Fibroblast of gingiva (primary cell): Measurements from ENCODE around the gene TM9SF3.
"Not testable (repeated sequence)": the region's sequence is repeated elsewhere in the genome, so short reads cannot be mapped to it uniquely, and the experiment has no call there.

Experiments
- DNase-seq: peaks from one replicate; pipeline ENCODE4 v3.0.0-alpha.2; 2011; ENCODE audit warnings: low read depth

TM9SF3 gene

GRCh38 chr10:96600337-96600736 lies 13.5 kb upstream of the TM9SF3 start:
- DNase-seq: no peak

- no peak for DNase-seq
Observed at GRCh38 chr10:96598846-96599245, 12.0 kb upstream of the TM9SF3 start.

- DNase-seq: no peak
Observed at GRCh38 chr10:96596422-96597407, 9.9 kb upstream of the TM9SF3 start.

GRCh38 chr10:96595741-96596140 lies 8.9 kb upstream of the TM9SF3 start:
- no peak for DNase-seq

- no peak for DNase-seq
Observed at GRCh38 chr10:96591946-96592345, 5.1 kb upstream of the TM9SF3 start.

- DNase-seq: no peak
Observed at GRCh38 chr10:96588616-96589419, 2.0 kb upstream of the TM9SF3 start.

- no peak for DNase-seq
Observed at GRCh38 chr10:96588060-96588554, 1.3 kb upstream of the TM9SF3 start.

- peak; percentile 89 for DNase-seq
Observed at GRCh38 chr10:96587264-96588059, 650 bp upstream of the TM9SF3 start.

GRCh38 chr10:96585736-96586418 lies 935 bp downstream of the TM9SF3 start:
- no peak for DNase-seq

- DNase-seq: no peak
Observed at GRCh38 chr10:96584474-96584873, 2.3 kb downstream of the TM9SF3 start.

GRCh38 chr10:96584035-96584434 lies 2.8 kb downstream of the TM9SF3 start:
- DNase-seq: no peak

GRCh38 chr10:96579133-96579532 lies 7.7 kb downstream of the TM9SF3 start:
- no peak for DNase-seq

- no peak for DNase-seq
Observed at GRCh38 chr10:96578633-96579032, 8.2 kb downstream of the TM9SF3 start.

- DNase-seq: no peak
Observed at GRCh38 chr10:96578022-96578421, 8.8 kb downstream of the TM9SF3 start.

- no peak for DNase-seq
Observed at GRCh38 chr10:96577069-96577468, 9.7 kb downstream of the TM9SF3 start.

- DNase-seq: no peak
Observed at GRCh38 chr10:96576277-96576980, 10.4 kb downstream of the TM9SF3 start.

GRCh38 chr10:96574564-96574963 lies 12.2 kb downstream of the TM9SF3 start:
- not testable (repeated sequence) for DNase-seq

GRCh38 chr10:96573036-96573435 lies 13.8 kb downstream of the TM9SF3 start:
- DNase-seq: no peak

- DNase-seq: no peak
Observed at GRCh38 chr10:96570983-96571964, 15.5 kb downstream of the TM9SF3 start.
